ENCODE data around the gene NLK. TPM values are rescaled to one million over a fixed set of nuclear protein-coding genes. Genes with fewer than 3 reads are reported as not detected.
A peak's percentile ranks its signal among the peaks of the same experiment; 100 is the strongest.

NLK gene
- total RNA-seq, 1 experiment from 2014 or later = 31.8 TPM

- H3K9me3 ChIP-seq (ENCODE audit: control insufficient read depth, low read depth, low read length) = no peaks in the 10 kb centered on the region
Observed at GRCh38 chr17:28125526-28126378, 83.3 kb downstream of the NLK start.

More at GRCh38 chr17:28125526-28126378, 83.3 kb downstream of the NLK start:
- H3K27me3 ChIP-seq (ENCODE audit: insufficient read depth, low read length) = no peaks in the 10 kb centered on the region
- Mint-ChIP-seq H3K9me3 (no peaks in the 10 kb centered on the region), H3K4me3 (no peak overlapping the region), H3K27ac (peak overlapping the region in 1 of 3 experiments; percentile 68; a peak in 1 of 7 replicates), H3K4me1 (no peaks in the 10 kb centered on the region), H3K36me3 (ENCODE audit: insufficient read depth in 1 of 3, low read depth in 3 of 3) (peaks cover 0 to 11% (median 6%) of the 10 kb centered on the region in 3 experiments; a peak in 4 of 7 replicates), H3K27me3 (ENCODE audit: low read depth) (no peaks in the 10 kb centered on the region)
- no CpG with 5 or more reads among the region's 4 CpGs for WGBS (ENCODE audit: extremely low coverage, insufficient read length, low lambda C conversion rate)
- no peaks in the 10 kb centered on the region for H3K79me2 ChIP-seq (ENCODE audit: insufficient read depth, low read length)
- H3K18ac ChIP-seq (ENCODE audit: insufficient read length, low read depth, low read length) = no peak overlapping the region
- no peak overlapping the region for H2BK15ac ChIP-seq (ENCODE audit: low read depth, low read length)
- no peak overlapping the region for H2BK12ac ChIP-seq (ENCODE audit: insufficient read length, low read depth, low read length)
- DNase-seq = no peak
- no peak overlapping the region for H2BK20ac ChIP-seq (ENCODE audit: low read depth, low read length, poor library complexity, severe bottlenecking)
- no peak overlapping the region for H3K4me2 ChIP-seq (ENCODE audit: insufficient read depth, insufficient read length, low read length)
- H2BK120ac ChIP-seq (ENCODE audit: low read depth, low read length, poor library complexity, severe bottlenecking) = no peak overlapping the region
- H3K79me1 ChIP-seq (ENCODE audit: insufficient read depth, low read depth, low read length, poor library complexity, severe bottlenecking) = no peaks in the 10 kb centered on the region
- H3K27ac ChIP-seq (ENCODE audit: insufficient read length, low read depth, low read length) = no peak overlapping the region
- no peak for TF ChIP-seq CTCF (conservative IDR thresholded peaks at IDR 0.05)
- no peak overlapping the region for H3K9ac ChIP-seq (ENCODE audit: extremely low read depth, insufficient read length, low read length)
- H4K8ac ChIP-seq (replicated peaks; ENCODE audit: insufficient read length, low read depth, low read length) = no peak overlapping the region
- H2AK5ac ChIP-seq (ENCODE audit: insufficient read length, low read length) = no peak overlapping the region
- H3K23ac ChIP-seq (ENCODE audit: insufficient read length, low read depth, low read length) = no peak overlapping the region
- H3K56ac ChIP-seq (ENCODE audit: insufficient read length, low read depth, low read length) = no peak overlapping the region
- H4K20me1 ChIP-seq (ENCODE audit: control insufficient read depth, insufficient read depth, insufficient read length) = no peaks in the 10 kb centered on the region
- H3K14ac ChIP-seq (ENCODE audit: insufficient read depth, low read length) = no peak overlapping the region
- no peak overlapping the region for H2AFZ ChIP-seq (ENCODE audit: low read length)
- no peaks in the 10 kb centered on the region for H3K4me1 ChIP-seq (ENCODE audit: insufficient read depth, low read length)
- H4K91ac ChIP-seq (ENCODE audit: insufficient read length, low read depth, low read length) = no peak overlapping the region
- no peak overlapping the region for H4K5ac ChIP-seq (ENCODE audit: insufficient read length, low read depth, low read length)
- no peaks in the 10 kb centered on the region for H3K23me2 ChIP-seq (ENCODE audit: insufficient read length, low read depth, low read length, poor library complexity, severe bottlenecking)
- no peak overlapping the region for H2BK5ac ChIP-seq (ENCODE audit: insufficient read length, low read length)
- no peak overlapping the region for H3K4ac ChIP-seq (ENCODE audit: low read depth, low read length)
- no peak overlapping the region for H3T11ph ChIP-seq (ENCODE audit: low read length)

Data from H9 (cell line).